NCI-H226 (cell line): ENCODE results near the gene MYO1A.
"Not testable (repeated sequence)": the region's sequence is repeated elsewhere in the genome, so short reads cannot be mapped to it uniquely, and the experiment has no call there.

ENCODE experiments used
- DNase-seq: peaks from one replicate; pipeline ENCODE4 v3.0.0-alpha.2; 2015

MYO1A gene

GRCh38 chr12:57087010-57087690, 37.2 kb upstream of the MYO1A start:
- DNase-seq, result peak; percentile 91

GRCh38 chr12:57086493-57087009, 36.6 kb upstream of the MYO1A start:
- DNase-seq, result peak; percentile 75

DNA sequence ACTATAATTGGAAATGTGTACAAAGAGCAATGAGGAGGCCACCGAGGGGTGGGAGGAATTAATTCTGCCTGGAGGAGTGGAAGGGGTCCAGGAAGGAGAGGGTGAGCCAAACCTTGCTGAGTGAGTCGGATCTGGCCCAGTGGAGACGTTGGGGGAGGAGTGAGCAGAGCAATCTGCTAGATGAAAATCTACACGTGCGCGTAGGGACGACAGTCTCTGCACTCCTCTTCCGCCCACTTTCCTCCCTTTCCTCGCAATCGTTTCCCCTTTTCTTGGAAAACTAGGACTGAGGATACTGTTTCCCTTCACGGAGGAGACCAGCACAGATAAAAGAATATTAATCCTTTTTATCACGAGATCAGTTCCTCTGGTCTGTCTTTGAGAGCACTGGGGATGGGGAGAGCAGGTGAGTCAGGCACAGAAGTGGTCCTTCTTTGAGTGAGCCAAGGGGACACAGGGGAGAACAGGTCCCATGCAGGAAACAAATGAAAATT, 36.1 kb upstream of the MYO1A start:
- DNase-seq, result no peak

DNA sequence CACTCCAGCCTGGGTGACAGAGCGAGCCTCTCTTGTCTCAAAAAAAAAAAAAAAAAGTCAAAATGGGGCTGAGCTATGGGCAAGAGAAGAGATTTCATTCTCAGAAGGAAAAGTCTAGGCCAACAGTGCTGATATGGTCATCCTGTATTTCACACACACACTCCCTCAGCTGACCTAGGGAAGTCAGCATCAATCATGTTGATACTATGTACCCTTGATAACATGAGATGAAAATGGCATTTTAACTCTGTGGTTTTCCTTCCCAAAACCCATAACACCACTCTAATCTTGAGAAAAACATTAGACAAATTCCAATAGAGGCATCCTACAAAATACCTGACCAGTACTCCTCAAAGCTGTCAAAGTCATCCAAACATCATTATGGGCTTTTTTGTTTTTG, 30.9 kb upstream of the MYO1A start:
- peak; percentile 65 for DNase-seq

DNA sequence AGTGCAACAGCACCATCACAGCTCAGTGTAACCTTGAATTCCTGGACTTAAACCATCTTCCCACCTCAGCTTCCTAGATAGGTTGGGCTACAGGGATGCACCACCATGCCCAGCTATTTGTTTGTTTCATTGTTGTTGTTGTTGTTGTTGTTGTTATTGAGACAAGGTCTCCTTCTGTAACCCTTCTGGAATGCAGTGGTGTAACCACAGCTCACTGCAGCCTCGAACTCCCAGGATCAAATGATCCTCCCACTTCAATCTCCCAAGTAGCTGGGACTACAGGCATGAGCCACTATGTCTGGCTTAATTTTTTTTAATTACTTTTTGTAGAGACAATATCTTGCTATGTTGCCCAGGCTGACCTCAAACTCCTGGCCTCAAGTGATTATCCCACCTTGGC, 29.9 kb upstream of the MYO1A start:
- DNase-seq, result no peak

- peak; percentile 100 for DNase-seq
These were observed 28.8 kb upstream of the MYO1A start, which contains the start of gene NEMP1 for GRCh38 chr12:57078519-57079404. TSS of gene NEMP1 (minus strand) at chr12:57078791. CDS start at chr12:57078745, 46 bp downstream.

DNA sequence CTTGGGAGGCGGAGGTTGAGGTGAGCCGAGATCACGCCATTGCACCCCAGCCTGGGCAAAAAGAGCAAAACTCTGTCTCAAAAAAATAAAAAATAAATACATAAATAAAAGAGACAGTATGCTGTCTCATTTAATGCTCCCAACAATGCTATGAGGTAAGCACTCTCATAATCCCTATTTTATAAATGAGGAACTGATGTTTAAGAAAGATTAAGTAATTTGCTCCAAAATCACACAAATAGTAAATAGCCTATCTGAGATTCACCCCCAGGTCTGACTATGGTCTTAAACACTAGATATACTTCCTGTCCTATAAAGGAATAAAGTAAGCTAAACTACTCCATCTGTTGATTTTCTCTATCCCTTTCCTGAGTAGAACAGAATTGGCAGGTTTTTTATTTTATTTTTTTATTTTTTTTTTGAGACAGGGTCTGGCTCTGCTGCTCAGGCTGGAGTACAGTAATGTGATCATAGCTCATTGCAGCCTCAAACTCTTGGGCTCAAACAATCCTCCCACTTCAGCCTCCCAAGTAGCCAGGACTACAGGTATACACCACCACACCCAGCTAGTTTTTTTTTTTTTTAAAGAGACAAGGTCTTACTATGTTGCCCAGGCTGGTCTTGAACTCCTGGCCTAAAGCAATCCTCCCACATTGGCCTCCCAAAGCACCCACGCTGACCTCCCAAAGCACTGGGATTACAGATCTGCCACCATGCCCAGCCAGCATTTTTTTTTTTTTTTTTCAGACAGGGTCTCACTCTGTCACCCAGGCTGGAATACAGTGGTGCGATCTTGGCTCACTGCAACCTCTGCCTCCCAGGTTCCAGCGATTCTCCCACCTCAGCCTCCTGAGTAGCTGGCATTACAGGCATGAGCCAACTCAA, 23.9 kb upstream of the MYO1A start:
- not testable (repeated sequence) for DNase-seq

DNA sequence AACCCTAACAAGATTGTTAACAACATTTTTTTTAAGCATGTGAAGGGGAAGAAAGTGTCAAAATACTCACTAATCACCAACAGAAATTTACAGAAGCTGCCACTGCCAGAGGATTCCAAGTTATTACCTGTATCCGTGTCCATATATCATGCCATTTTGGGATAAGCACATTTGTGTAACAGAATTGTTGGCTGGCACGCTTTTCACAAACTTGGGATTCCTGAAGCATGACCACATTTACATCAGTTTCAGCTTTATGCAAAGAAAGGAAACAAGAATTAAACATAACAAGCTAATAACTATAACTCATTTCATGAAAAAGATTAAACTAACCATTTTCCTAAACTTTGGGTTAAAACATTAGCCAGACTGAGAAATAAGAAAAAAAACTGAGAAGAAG, 22.7 kb upstream of the MYO1A start:
- no peak for DNase-seq

DNA sequence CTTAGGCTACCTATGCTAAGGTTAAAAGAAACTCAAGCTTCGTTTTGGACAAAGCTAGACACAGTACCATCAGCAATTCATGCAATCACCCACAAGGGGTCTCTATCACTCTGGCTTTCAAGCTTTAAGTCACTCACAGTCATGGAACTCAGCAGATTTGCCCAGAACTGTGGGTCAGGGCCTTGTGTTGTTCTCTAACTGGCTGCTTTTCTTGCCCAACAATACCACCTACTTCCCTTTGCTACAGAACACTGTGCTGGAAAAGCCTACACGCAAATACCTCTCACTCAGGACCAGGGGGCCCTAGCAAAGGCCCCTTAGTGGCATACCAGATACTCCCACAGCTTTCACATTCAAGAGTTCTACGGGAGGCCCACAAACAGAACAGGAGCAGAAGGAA, 19.6 kb upstream of the MYO1A start:
- DNase-seq, result peak; percentile 65

- no peak for DNase-seq
These were observed 16.3 kb upstream of the MYO1A start for GRCh38 chr12:57066245-57066644.

GRCh38 chr12:57063991-57064685, 14.2 kb upstream of the MYO1A start:
- DNase-seq, result no peak

GRCh38 chr12:57058454-57058853, 8.5 kb upstream of the MYO1A start:
- DNase-seq, result no peak

- no peak for DNase-seq
These were observed 7.3 kb upstream of the MYO1A start for GRCh38 chr12:57057067-57057751.

- no peak for DNase-seq
These were observed 5.9 kb upstream of the MYO1A start for GRCh38 chr12:57055824-57056223.

DNA sequence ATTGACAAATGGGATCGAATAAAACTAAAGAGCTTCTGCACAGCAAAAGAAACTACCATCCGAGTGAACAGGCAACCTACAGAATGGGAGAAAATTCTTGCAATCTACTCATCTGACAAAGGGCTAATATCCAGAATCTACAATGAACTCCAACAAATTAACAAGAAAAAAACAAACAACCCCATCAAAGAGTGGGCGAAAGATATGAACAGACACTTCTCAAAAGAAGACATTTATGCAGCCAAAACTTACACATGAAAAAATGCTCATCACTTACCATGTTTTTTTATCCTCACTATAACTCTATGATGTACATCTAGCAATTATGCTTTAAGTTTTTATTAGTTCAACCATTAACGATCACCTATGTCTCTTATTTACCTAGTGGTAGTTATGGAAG, 4.0 kb upstream of the MYO1A start:
- DNase-seq, result not testable (repeated sequence)

GRCh38 chr12:57053146-57053545, 3.2 kb upstream of the MYO1A start:
- not testable (repeated sequence) for DNase-seq

DNA sequence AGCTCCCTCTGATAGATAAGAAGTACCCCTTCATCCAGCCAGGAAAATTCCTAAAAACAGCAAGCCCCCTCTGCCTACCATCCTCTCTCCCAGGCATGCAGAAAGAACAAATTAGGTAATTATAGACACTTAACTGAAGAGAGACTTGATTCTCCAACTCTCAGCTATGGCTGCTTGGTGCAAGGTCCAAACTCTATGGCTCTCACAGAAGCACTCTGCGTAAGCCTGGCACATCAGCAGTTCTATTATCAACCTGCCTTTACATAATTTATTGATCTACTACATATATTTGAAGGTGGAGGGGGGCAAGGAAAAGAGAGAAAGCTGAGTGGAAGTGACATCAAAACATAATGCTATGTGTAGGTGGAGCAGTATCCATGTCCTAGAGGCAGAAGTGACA, 1.1 kb upstream of the MYO1A start:
- no peak for DNase-seq

GRCh38 chr12:57049119-57049446, 846 bp downstream of the MYO1A start:
- no peak for DNase-seq

DNA sequence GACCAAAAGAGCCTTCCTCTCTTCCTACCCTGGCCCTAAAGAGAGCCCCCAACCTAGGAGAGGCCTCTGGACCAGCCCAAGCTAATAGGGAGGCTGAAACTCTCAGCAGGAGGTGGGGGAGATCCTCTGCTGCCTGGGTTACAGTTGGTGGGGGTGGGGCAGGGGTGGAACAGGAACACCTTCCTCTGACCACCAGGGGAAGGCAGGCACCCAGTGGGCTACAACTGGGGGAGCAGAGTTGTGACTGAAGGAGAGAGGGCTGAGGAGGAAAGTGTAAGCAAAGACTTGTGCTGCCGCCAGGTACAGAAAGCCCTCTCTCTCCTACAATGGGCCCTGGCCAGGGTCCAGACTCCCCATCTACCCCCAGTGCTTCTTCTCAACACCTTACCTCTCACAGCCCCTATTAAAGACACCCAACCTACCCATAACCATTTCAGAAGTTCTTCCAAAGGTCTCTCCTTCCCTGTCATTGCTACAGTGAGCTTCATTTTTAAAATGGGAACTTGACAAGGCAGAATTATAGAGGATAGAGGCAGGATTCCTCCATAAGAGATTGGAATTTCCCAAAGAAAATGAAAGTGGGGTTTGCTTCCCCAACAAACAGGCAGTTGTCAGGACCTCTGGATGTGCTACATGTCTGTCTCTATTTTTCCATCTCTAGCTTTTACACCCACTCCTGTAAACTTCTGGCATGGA, 1.4 kb downstream of the MYO1A start:
- no peak for DNase-seq

- no peak for DNase-seq
These were observed 1.9 kb downstream of the MYO1A start for GRCh38 chr12:57047981-57048380.
